ENCODE measurements around the gene PARL. TPM values are rescaled to one million over a fixed set of nuclear protein-coding genes. Genes with fewer than 3 reads are reported as not detected.

Gene PARL
- total and polyA plus RNA-seq, 2 of the 13 experiments (the other 11 are each of a cell fraction or from before 2014, with no cell fraction given): 46.3 to 58.6 TPM

DNA sequence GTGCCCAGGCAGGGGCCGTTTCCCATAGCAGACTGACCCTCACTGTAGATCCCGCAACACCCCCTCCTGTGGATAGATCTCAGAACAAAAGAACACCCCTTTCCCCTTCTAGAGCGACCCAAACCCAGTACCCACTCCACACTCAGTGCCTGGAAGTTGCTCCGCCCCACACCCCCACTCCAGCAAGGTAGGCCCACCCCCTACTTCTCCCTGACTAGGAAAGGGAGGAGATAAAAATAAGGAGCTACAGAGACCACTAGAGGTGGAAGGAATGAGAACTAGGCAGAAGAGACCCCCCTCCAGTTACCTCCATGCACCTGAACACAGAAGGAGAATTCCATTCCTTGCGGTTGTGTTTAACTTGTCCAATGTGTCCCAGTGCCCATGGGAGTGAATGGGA lies 30.2 kb upstream of the PARL start:
- ATAC-seq (no peak), DNase-seq (ENCODE audit: low spot score) (no peak), FAIRE-seq (no peak)
- no peak overlapping the region for H2AFZ ChIP-seq (ENCODE audit: low read length)
- no TSS peak for BruUV-seq (replicated peaks)
- intact Hi-C loops (cut with micrococcal nuclease; ENCODE audit: unreplicated experiment) (no loop called here), in situ Hi-C loops (cut with HindIII; ENCODE audit: extremely low pct_ligation_motif_present, low pct_unique_long_range_greater_than_20kb) (no loop called here)
- no peak overlapping the region for H3K27ac ChIP-seq (ENCODE audit: extremely low read length, insufficient read depth, low read length)
- H3K79me2 ChIP-seq (ENCODE audit: insufficient read depth, low read length): no peaks in the 10 kb centered on the region
- H3K27me3 ChIP-seq (ENCODE audit: control insufficient read depth in 1 of 2, insufficient read depth in 2 of 2, low read length in 2 of 2): no peaks in the 10 kb centered on the region; a peak in 1 of 5 replicates
- 70% methylated on average over 4 of the region's 5 CpGs for WGBS (ENCODE audit: low lambda C conversion rate)
- H3K9me3 ChIP-seq (ENCODE audit: low read length): no peaks in the 10 kb centered on the region
- no peak overlapping the region for H3K4me3 ChIP-seq (replicated peaks in 1 of 3; ENCODE audit: insufficient read depth in 1 of 3, low read depth in 2 of 3, low read length in 3 of 3)
- CTCF ChIA-PET (ENCODE audit: low intra/inter-chr PET ratio, low total read pairs): no interaction called here
- H3K4me1 ChIP-seq (ENCODE audit: insufficient read depth, low read length): peaks cover 46% of the 10 kb centered on the region
- no peak for TF ChIP-seq MTA3 (CRISPR knock-in tag; IDR thresholded peaks at IDR 0.05)
- TF ChIP-seq SMC3 (IDR thresholded peaks at IDR 0.05; ENCODE audit: low read length): no peak
- TF ChIP-seq, protein P1, sequence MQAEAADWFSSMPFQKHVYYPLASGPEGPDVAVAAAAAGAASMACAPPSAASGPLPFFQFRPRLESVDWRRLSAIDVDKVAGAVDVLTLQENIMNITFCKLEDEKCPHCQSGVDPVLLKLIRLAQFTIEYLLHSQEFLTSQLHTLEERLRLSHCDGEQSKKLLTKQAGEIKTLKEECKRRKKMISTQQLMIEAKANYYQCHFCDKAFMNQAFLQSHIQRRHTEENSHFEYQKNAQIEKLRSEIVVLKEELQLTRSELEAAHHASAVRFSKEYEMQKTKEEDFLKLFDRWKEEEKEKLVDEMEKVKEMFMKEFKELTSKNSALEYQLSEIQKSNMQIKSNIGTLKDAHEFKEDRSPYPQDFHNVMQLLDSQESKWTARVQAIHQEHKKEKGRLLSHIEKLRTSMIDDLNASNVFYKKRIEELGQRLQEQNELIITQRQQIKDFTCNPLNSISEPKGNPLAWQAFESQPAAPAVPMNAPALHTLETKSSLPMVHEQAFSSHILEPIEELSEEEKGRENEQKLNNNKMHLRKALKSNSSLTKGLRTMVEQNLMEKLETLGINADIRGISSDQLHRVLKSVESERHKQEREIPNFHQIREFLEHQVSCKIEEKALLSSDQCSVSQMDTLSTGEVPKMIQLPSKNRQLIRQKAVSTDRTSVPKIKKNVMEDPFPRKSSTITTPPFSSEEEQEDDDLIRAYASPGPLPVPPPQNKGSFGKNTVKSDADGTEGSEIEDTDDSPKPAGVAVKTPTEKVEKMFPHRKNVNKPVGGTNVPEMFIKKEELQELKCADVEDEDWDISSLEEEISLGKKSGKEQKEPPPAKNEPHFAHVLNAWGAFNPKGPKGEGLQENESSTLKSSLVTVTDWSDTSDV (CRISPR knock-in tag; IDR thresholded peaks at IDR 0.05): no peak
- TF ChIP-seq, protein P2, sequence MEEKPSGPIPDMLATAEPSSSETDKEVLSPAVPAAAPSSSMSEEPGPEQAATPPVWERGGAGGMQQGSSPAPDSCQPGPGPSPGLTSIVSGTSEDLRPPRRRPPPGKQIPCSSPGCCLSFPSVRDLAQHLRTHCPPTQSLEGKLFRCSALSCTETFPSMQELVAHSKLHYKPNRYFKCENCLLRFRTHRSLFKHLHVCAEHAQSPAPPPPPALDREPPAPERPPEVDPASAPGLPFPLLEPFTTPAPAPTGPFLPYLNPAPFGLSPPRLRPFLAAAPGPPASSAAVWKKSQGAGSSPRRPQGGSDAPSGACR (CRISPR knock-in tag; IDR thresholded peaks at IDR 0.05): no peak
- no peak for TF ChIP-seq CBX5 (CRISPR knock-in tag; IDR thresholded peaks at IDR 0.05; ENCODE audit: borderline replicate concordance)
- no peaks in the 10 kb centered on the region for H4K20me1 ChIP-seq (ENCODE audit: insufficient read depth, low read length)
- no peaks in the 10 kb centered on the region for H3K36me3 ChIP-seq (replicated peaks in 1 of 2; ENCODE audit: control insufficient read depth in 1 of 2, insufficient read depth in 2 of 2, low read length in 2 of 2)
- POLR2A ChIA-PET: no interaction called here
- H3K9ac ChIP-seq (ENCODE audit: insufficient read depth, low read depth, low read length): no peak overlapping the region
- no peak overlapping the region for H3K4me2 ChIP-seq (ENCODE audit: low read depth, low read length)

GRCh38 chr3:183913580-183913920 lies 28.9 kb upstream of the PARL start:
- H4K20me1 ChIP-seq (ENCODE audit: insufficient read depth, low read length): no peaks in the 10 kb centered on the region
- H3K4me1 ChIP-seq (ENCODE audit: insufficient read depth, low read length): peaks cover 49% of the 10 kb centered on the region
- no CpG with 5 or more reads among the region's 9 CpGs for whole genome bisulfite sequencing (ENCODE audit: low lambda C conversion rate)
- in situ Hi-C loops (cut with HindIII; ENCODE audit: extremely low pct_ligation_motif_present, low pct_unique_long_range_greater_than_20kb) (no loop called here), intact Hi-C loops (cut with micrococcal nuclease; ENCODE audit: unreplicated experiment) (loop anchor here (2.0 kb wide), 1 partner anchor 75 kb away; no protein-coding TSS in a partner anchor)
- ATAC-seq (peak; percentile 44), DNase-seq (ENCODE audit: low spot score) (no peak), FAIRE-seq (no peak)
- H3K79me2 ChIP-seq (ENCODE audit: insufficient read depth, low read length): no peaks in the 10 kb centered on the region
- H3K4me2 ChIP-seq (ENCODE audit: low read depth, low read length): peak overlapping the region; percentile 72
- no peaks in the 10 kb centered on the region; a peak in 1 of 5 replicates for H3K27me3 ChIP-seq (ENCODE audit: control insufficient read depth in 1 of 2, insufficient read depth in 2 of 2, low read length in 2 of 2)
- ChIA-PET CTCF (ENCODE audit: low intra/inter-chr PET ratio, low total read pairs) (no interaction called here), POLR2A (interaction anchor here (0.8 to 2.3 kb wide), 3 partner anchors 29 to 104 kb away, joined by 3 to 9 read pairs (median 7); partner anchors contain the start of genes ABCC5 and PARL)
- H3K36me3 ChIP-seq (replicated peaks in 1 of 2; ENCODE audit: control insufficient read depth in 1 of 2, insufficient read depth in 2 of 2, low read length in 2 of 2): no peaks in the 10 kb centered on the region
- no peak overlapping the region for H3K9ac ChIP-seq (ENCODE audit: insufficient read depth, low read depth, low read length)
- peak overlapping the region in 2 of 3 experiments; percentile 8 to 43; a peak in 2 of 6 replicates for H3K4me3 ChIP-seq (replicated peaks in 1 of 3; ENCODE audit: insufficient read depth in 1 of 3, low read depth in 2 of 3, low read length in 3 of 3)
- H3K27ac ChIP-seq (ENCODE audit: extremely low read length, insufficient read depth, low read length): no peak overlapping the region
- no TSS peak for BruUV-seq (replicated peaks)
- H3K9me3 ChIP-seq (ENCODE audit: low read length): no peaks in the 10 kb centered on the region
- H2AFZ ChIP-seq (ENCODE audit: low read length): no peak overlapping the region
- TF ChIP-seq ZNF674 (CRISPR knock-in tag; IDR thresholded peaks at IDR 0.05; ENCODE audit: low read depth) (no peak), KLF13 (CRISPR knock-in tag; IDR thresholded peaks at IDR 0.05) (no peak), FOXK1 (CRISPR knock-in tag; IDR thresholded peaks at IDR 0.05; ENCODE audit: borderline replicate concordance, low read depth) (no peak), RXRB (CRISPR knock-in tag; IDR thresholded peaks at IDR 0.05; ENCODE audit: borderline replicate concordance) (0 out of 2 replicates have a peak, but pooled peaks have one; percentile 3), FOSL2 (CRISPR knock-in tag; IDR thresholded peaks at IDR 0.05) (no peak), MXD3 (CRISPR knock-in tag; IDR thresholded peaks at IDR 0.05) (no peak), ZNF350 (CRISPR knock-in tag; IDR thresholded peaks at IDR 0.05; ENCODE audit: borderline replicate concordance, low read depth) (0 out of 2 replicates have a peak, but pooled peaks have one; percentile 16), ZNF556 (CRISPR knock-in tag; IDR thresholded peaks at IDR 0.05; ENCODE audit: borderline replicate concordance) (0 out of 2 replicates have a peak, but pooled peaks have one; percentile 7), NR2C2 (CRISPR knock-in tag; IDR thresholded peaks at IDR 0.05; ENCODE audit: borderline replicate concordance) (peak; percentile 40; the same call in 1 of the 2 replicates), NAIF1 (CRISPR knock-in tag; IDR thresholded peaks at IDR 0.05; ENCODE audit: borderline replicate concordance) (no peak), KDM5B (CRISPR knock-in tag; IDR thresholded peaks at IDR 0.05; ENCODE audit: borderline replicate concordance) (peak; percentile 62; the same call in 1 of the 2 replicates)

All from HepG2 (cell line).